Mesenchymal stem cell (in vitro differentiated cells and primary cell): ENCODE measurements around the gene MAN1B1.

Experiments used
- DNase-seq: peaks from one replicate; pipeline ENCODE4 v3.0.0-alpha.2; 2013
- H2AFZ ChIP-seq: one replicate; pipeline ENCODE4 v1.6.1; 2013; ENCODE audit warnings: low read depth, mild to moderate bottlenecking, control low read depth, inconsistent platforms, low read length, moderate library complexity
- H2AK5ac ChIP-seq: 2 replicates; pipeline ENCODE4 v1.6.1; 2013; ENCODE audit warnings: low read length, moderate library complexity, mild to moderate bottlenecking, inconsistent platforms; ENCODE audit not compliant: severe bottlenecking
- H2BK120ac ChIP-seq: one replicate; pipeline ENCODE4 v1.6.1; 2013; ENCODE audit warnings: low read depth, mild to moderate bottlenecking, inconsistent platforms, low read length, moderate library complexity
- H2BK12ac ChIP-seq, 2 experiments: one replicate each; pipeline ENCODE4 v1.6.1; 2013; ENCODE audit warnings: inconsistent platforms in 2 of 2, low read length in 2 of 2, mild to moderate bottlenecking in 2 of 2, moderate library complexity in 2 of 2, control low read depth in 1 of 2
- H2BK15ac ChIP-seq: one replicate; pipeline ENCODE4 v1.6.1; 2013; ENCODE audit warnings: mild to moderate bottlenecking, low read depth, inconsistent platforms; ENCODE audit not compliant: poor library complexity, severe bottlenecking
- H2BK5ac ChIP-seq: 2 replicates; pipeline ENCODE4 v1.6.1; 2013; ENCODE audit warnings: low read depth, mild to moderate bottlenecking, low read length, control low read depth, inconsistent platforms; ENCODE audit not compliant: poor library complexity, severe bottlenecking
- H3K14ac ChIP-seq, 2 experiments: one replicate each; pipeline ENCODE4 v1.6.1; 2013; ENCODE audit warnings: inconsistent platforms in 2 of 2, low read length in 2 of 2, control low read depth in 1 of 2, mild to moderate bottlenecking in 1 of 2, moderate library complexity in 1 of 2
- H3K18ac ChIP-seq, 2 experiments: one replicate each; pipeline ENCODE4 v1.6.1; 2013; ENCODE audit warnings: inconsistent platforms in 2 of 2, low read length in 2 of 2, control low read depth in 1 of 2, low read depth in 1 of 2, mild to moderate bottlenecking in 1 of 2
- H3K23ac ChIP-seq, 2 experiments: one replicate each; pipeline ENCODE4 v1.6.1; 2013; ENCODE audit warnings: inconsistent platforms in 2 of 2, low read length in 2 of 2, mild to moderate bottlenecking in 2 of 2, moderate library complexity in 2 of 2, control low read depth in 1 of 2
- H3K27ac ChIP-seq: 2 replicates; pipeline ENCODE4 v1.5.1; 2013; ENCODE audit warnings: mild to moderate bottlenecking, moderate library complexity, low read length, control low read depth, inconsistent platforms; ENCODE audit not compliant: poor library complexity, severe bottlenecking
- H3K27me3 ChIP-seq, 2 experiments: 2 replicates each; pipeline versions ENCODE4 v1.6.1 to v1.7.0; 2013; ENCODE audit warnings: low read length in 2 of 2, mild to moderate bottlenecking in 2 of 2, moderate library complexity in 2 of 2, control low read depth in 1 of 2, inconsistent platforms in 1 of 2; ENCODE audit not compliant: control insufficient read depth in 1 of 2, insufficient read depth in 1 of 2
- H3K36me3 ChIP-seq, 2 experiments: 2 replicates each; pipeline versions ENCODE4 v1.6.1 to v1.7.0; 2013; ENCODE audit warnings: low read length in 2 of 2, control low read depth in 1 of 2, inconsistent platforms in 1 of 2, low read depth in 1 of 2, mild to moderate bottlenecking in 1 of 2; ENCODE audit not compliant: insufficient read depth in 2 of 2, control insufficient read depth in 1 of 2
- H3K4ac ChIP-seq, 2 experiments: one replicate each; pipeline ENCODE4 v1.6.1; 2013; ENCODE audit warnings: inconsistent platforms in 2 of 2, low read length in 2 of 2, mild to moderate bottlenecking in 2 of 2, moderate library complexity in 2 of 2, control low read depth in 1 of 2, low read depth in 1 of 2
- H3K4me1 ChIP-seq: 2 replicates; pipeline ENCODE4 v1.6.1; 2013; ENCODE audit warnings: low read depth, low read length, control low read depth; ENCODE audit not compliant: control insufficient read depth, insufficient read depth
- H3K4me2 ChIP-seq: 2 replicates; pipeline ENCODE4 v1.6.1; 2013; ENCODE audit warnings: low read length, mild to moderate bottlenecking, inconsistent platforms; ENCODE audit not compliant: poor library complexity, severe bottlenecking
- H3K4me3 ChIP-seq, 2 experiments: 2 replicates each; pipeline versions ENCODE4 v1.5.1 to v1.7.0; 2013; ENCODE audit warnings: low read length in 2 of 2, mild to moderate bottlenecking in 2 of 2, control low read depth in 1 of 2, low read depth in 1 of 2; ENCODE audit not compliant: insufficient read depth in 1 of 2
- H3K79me1 ChIP-seq: replicated peaks from 2 replicates; pipeline ENCODE4 v1.6.1; 2013; ENCODE audit warnings: mild to moderate bottlenecking, control low read depth, low read length, inconsistent platforms; ENCODE audit not compliant: poor library complexity, severe bottlenecking
- H3K9ac ChIP-seq: 2 replicates; pipeline ENCODE4 v1.7.0; 2013; ENCODE audit warnings: mild to moderate bottlenecking, low read length, moderate library complexity
- H3K9me3 ChIP-seq: 2 replicates; pipeline ENCODE4 v1.7.0; 2013; ENCODE audit warnings: mild to moderate bottlenecking, low read length; ENCODE audit not compliant: control insufficient read depth
- H4K8ac ChIP-seq: one replicate; pipeline ENCODE4 v1.6.1; 2013; ENCODE audit warnings: inconsistent platforms, mild to moderate bottlenecking, low read length, moderate library complexity
- H4K91ac ChIP-seq: one replicate; pipeline ENCODE4 v1.6.1; 2013; ENCODE audit warnings: mild to moderate bottlenecking, low read length, inconsistent platforms
- WGBS: methylation state at CpG from one replicate; pipeline ENCODE4 v1.1.7; 2013; ENCODE audit warnings: mixed read lengths; 5-methylcytosine and 5-hydroxymethylcytosine counted together

Gene MAN1B1

DNA sequence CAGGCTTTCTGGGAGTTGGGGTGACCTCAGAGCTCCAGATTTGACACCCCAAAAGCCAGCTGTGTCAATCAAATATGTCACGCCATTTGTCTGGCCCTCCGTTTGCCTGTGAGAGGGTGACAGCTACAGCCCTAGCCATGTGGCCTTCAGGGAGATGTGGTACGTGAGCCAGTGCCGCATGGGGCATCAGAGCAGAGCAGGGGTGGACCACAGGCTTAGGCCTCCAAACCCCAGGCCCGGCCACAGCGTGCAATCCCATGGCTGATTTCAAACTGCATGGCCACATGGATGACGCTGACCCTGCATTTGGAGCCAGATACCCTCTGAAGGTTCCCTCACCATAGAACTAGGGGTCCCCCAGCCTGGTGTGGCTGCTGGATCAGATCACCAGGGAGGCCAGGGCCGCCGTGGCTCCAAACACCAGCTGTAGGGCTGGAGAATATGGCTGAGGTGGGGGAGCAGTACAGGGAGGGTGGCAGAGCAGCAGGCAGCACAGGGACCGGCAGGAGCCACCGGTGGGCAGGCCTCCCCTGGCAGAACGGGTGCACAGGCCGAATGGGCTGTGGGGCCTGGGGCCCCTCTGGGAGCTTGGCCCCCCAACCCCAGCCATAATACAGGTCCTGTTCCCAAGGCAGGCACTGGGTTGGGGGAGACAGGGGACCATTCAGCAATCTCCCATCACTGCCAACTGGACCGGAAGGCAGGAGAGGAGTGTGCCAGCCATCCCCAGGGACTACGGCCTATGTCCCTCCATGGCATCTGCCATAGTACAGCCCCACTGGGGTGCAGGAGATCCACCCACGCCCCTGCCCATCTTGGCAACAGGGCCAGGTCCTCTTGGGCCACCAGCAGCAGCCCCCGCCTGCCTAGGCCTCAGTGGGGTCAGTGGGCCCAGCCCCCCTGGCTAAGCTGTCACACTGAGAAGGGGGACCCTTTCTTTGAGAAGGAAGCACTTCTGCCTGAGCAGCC is 18.0 kb upstream of the MAN1B1 start:
- H3K4me2 ChIP-seq: no peak overlapping the region

DNA sequence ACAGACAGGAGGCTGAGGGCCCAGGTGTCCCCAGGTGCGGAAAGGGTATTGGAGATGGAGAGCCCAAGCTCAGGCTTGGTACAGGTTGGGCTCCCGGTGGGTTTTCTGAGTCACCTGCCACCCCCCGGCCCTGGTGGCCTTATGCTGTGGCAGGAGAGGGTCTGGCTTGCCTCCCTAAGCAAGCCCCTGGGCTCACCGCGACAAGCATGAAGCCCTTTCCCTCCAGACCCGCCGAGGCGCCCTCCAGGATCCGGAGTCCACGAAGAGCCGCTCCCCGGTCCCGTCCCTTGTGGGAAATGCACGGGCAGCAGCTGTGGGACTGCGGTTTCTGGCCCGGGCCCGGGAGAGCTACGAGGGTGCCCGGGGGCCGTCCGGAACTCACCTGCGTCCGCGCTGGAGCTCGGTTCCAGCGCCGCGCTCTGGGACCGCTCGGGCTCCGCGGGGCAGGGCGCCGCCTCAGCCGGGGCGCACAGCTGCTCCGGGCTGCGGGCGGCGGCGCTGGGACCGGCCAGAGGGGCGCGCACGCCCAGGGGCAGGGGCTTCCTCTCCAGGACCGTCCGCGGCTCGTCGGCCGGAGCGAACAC is 17.2 kb upstream of the MAN1B1 start:
- no peak overlapping the region for H4K91ac ChIP-seq
- no peak overlapping the region for H2BK15ac ChIP-seq
- H2AK5ac ChIP-seq: no peak overlapping the region
- WGBS: 12% methylated on average over 35 of the region's 52 CpGs
- peak overlapping the region; percentile 86 for H3K4me2 ChIP-seq
- peaks cover 0 to 10% of the 10 kb centered on the region in 2 experiments for H3K27me3 ChIP-seq
- no peak overlapping the region for H3K9ac ChIP-seq
- no peak overlapping the region for H3K4me3 ChIP-seq
- H2BK12ac ChIP-seq: no peak overlapping the region
- no peak overlapping the region for H2BK5ac ChIP-seq
- H3K4ac ChIP-seq: no peak overlapping the region
- no peak overlapping the region for H3K27ac ChIP-seq
- DNase-seq: no peak
- no peak overlapping the region for H3K18ac ChIP-seq
- no peak overlapping the region for H4K8ac ChIP-seq
- H2AFZ ChIP-seq: no peak overlapping the region
- no peak overlapping the region for H2BK120ac ChIP-seq
- H3K4me1 ChIP-seq: peaks cover 16% of the 10 kb centered on the region
- H3K23ac ChIP-seq: no peak overlapping the region
- H3K36me3 ChIP-seq: peaks cover 0 to 4% of the 10 kb centered on the region in 2 experiments
- no peak overlapping the region for H3K14ac ChIP-seq
- no peaks in the 10 kb centered on the region for H3K9me3 ChIP-seq
- H3K79me1 ChIP-seq: no peaks in the 10 kb centered on the region

More for the DNA sequence above, 18.0 kb upstream of the MAN1B1 start:
- Histone ChIP-seq H4K8ac (no peak overlapping the region), H3K27me3 (peaks cover 0 to 10% of the 10 kb centered on the region in 2 experiments), H2AK5ac (no peak overlapping the region), H2AFZ (no peak overlapping the region), H3K4me1 (peaks cover 18% of the 10 kb centered on the region), H4K91ac (peak overlapping the region; percentile 10), H2BK12ac (no peak overlapping the region), H3K9me3 (no peaks in the 10 kb centered on the region), H3K14ac (no peak overlapping the region), H3K79me1 (no peaks in the 10 kb centered on the region), H3K4me3 (no peak overlapping the region), H3K18ac (no peak overlapping the region), H2BK5ac (no peak overlapping the region), H3K9ac (no peak overlapping the region), H2BK15ac (no peak overlapping the region), H3K4ac (no peak overlapping the region), H3K36me3 (peaks cover 0 to 6% of the 10 kb centered on the region in 2 experiments), H3K27ac (no peak overlapping the region), H3K23ac (no peak overlapping the region), H2BK120ac (no peak overlapping the region)
- 92% methylated on average over 17 of the region's 17 CpGs for WGBS
- DNase-seq: no peak

DNA sequence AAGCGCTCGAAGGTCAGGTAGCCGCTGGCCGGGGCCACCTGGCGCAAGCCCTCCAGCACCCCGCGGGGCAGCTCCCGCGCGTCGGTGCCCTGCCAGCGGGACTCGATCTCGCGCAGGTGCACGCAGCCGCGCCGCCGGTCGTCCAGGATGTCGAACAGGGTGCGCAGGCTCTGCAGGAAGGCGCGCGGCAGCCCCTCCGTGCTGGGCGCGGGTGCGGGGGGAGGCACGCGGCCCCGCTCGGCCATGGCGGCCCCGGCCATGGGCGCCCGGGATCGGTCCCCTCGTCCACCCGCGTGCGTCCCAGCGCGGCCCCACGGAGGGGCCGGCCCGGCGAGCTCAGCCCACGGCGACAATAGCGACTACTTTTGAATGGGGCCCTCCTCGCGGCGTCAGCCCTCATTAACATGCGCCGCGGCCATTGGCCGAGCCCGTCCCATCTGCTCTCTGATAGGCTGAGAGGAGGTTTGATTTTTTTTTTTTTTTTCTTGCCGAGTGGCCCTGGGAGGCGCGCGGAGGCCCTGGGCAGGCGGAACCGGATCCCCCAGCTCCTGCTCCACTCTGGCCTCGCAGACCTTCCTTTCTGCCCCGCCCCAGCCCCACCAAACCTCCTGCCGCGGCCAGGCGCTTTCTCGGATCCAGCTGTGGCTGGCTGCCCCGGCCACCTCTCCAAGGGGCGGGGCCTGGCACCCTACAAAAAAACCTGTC is 16.4 kb upstream of the MAN1B1 start, which contains the start of gene SAPCD2:
TSS of gene SAPCD2 (minus strand) at position 357 of the 705 bp plus-strand sequence. CDS start at position 260, 97 bp downstream.
- peak within 1 kb of the TSS; percentile 10 for H2AFZ ChIP-seq
- H3K36me3 ChIP-seq: no peaks in the 10 kb centered on the region
- H3K4ac ChIP-seq: no peak within 1 kb of the TSS
- no peaks in the 10 kb centered on the region for H3K79me1 ChIP-seq
- H2BK12ac ChIP-seq: peak within 1 kb of the TSS; percentile 17 to 20
- peak within 1 kb of the TSS in 1 of 2 experiments; percentile 38 for H3K23ac ChIP-seq
- H2BK15ac ChIP-seq: peak within 1 kb of the TSS; percentile 12
- no peak within 1 kb of the TSS for H3K9ac ChIP-seq
- H2AK5ac ChIP-seq: no peak within 1 kb of the TSS
- no peak within 1 kb of the TSS for H3K27ac ChIP-seq
- H4K8ac ChIP-seq: peak within 1 kb of the TSS; percentile 85
- H2BK5ac ChIP-seq: no peak within 1 kb of the TSS
- no peak within 1 kb of the TSS for H2BK120ac ChIP-seq
- H4K91ac ChIP-seq: peak within 1 kb of the TSS; percentile 14
- peak within 1 kb of the TSS; percentile 58 to 60 for H3K4me3 ChIP-seq
- H3K4me2 ChIP-seq: peak within 1 kb of the TSS; percentile 86
- peak; percentile 92 for DNase-seq
- peaks cover 16% of the 10 kb centered on the region for H3K4me1 ChIP-seq
- H3K14ac ChIP-seq: no peak within 1 kb of the TSS
- peaks cover 0 to 10% of the 10 kb centered on the region in 2 experiments for H3K27me3 ChIP-seq
- peak within 1 kb of the TSS in 1 of 2 experiments; percentile 27 for H3K18ac ChIP-seq
- H3K9me3 ChIP-seq: no peaks in the 10 kb centered on the region
- 0% methylated on average over 30 of the region's 74 CpGs for WGBS
